H1 (cell line): Measurements from ENCODE around the gene AIM2. TPM values are rescaled to one million over a fixed set of nuclear protein-coding genes. Genes with fewer than 3 reads are reported as not detected.

Experiments used
- CTCF ChIA-PET: fragments of 300-600 bp; sonication (Branson Sonifier 250); formaldehyde crosslinking; loops from one replicate; lab custom pipeline; 2021; ENCODE audit not compliant: partially characterized antibody; lab: Charles Lee
- POLR2A ChIA-PET: fragments of 300-600 bp; sonication (Branson Sonifier 250); formaldehyde crosslinking; loops from one replicate; lab custom pipeline; 2021; ENCODE audit warnings: inconsistent platforms; ENCODE audit not compliant: partially characterized antibody; lab: Charles Lee
- DNase-seq, 2 experiments: peaks; one replicate each; pipeline versions ENCODE4 v3.0.0 to v3.0.0-alpha.2; 2010 to 2022; ENCODE audit warnings: low spot score in 2 of 2, low read depth in 1 of 2, mixed read lengths in 1 of 2
- FAIRE-seq: peaks from 2 replicates; lab custom pipeline; 2011; peaks lifted over from hg19 to GRCh38; lab: Jason Lieb, UNC
- H2AFZ ChIP-seq: 2 replicates; pipeline ENCODE4 v1.8.1; 2012; ENCODE audit warnings: low read length, inconsistent platforms
- H2AK5ac ChIP-seq: 2 replicates; pipeline ENCODE4 v1.6.1; 2013; ENCODE audit warnings: low read depth, low read length
- H2BK120ac ChIP-seq: replicated peaks from 2 replicates; pipeline ENCODE3; 2013; ENCODE audit warnings: low read depth, low read length, inconsistent platforms
- H2BK12ac ChIP-seq: 2 replicates; pipeline ENCODE4 v1.6.1; 2013; ENCODE audit warnings: low read depth, low read length
- H2BK15ac ChIP-seq: 2 replicates; pipeline ENCODE4 v1.6.1; 2013; ENCODE audit warnings: low read length
- H2BK20ac ChIP-seq: 2 replicates; pipeline ENCODE4 v1.6.1; 2013; ENCODE audit warnings: low read length
- H2BK5ac ChIP-seq: 2 replicates; pipeline ENCODE4 v1.6.1; 2013; ENCODE audit warnings: low read depth, low read length
- H3K14ac ChIP-seq: 2 replicates; pipeline ENCODE4 v1.6.1; 2013; ENCODE audit warnings: inconsistent platforms; ENCODE audit not compliant: insufficient read length
- H3K18ac ChIP-seq: 2 replicates; pipeline ENCODE4 v1.6.1; 2013; ENCODE audit warnings: low read length; ENCODE audit errors: extremely low read depth
- H3K23ac ChIP-seq: 2 replicates; pipeline ENCODE4 v1.6.1; 2013; ENCODE audit warnings: inconsistent platforms; ENCODE audit not compliant: insufficient read length
- H3K23me2 ChIP-seq: 2 replicates; pipeline ENCODE4 v1.6.1; 2013; ENCODE audit warnings: low read depth, low read length
- H3K27ac ChIP-seq: 2 replicates; pipeline ENCODE4 v1.6.1; 2011; ENCODE audit warnings: low read depth, low read length, inconsistent platforms
- H3K27me3 ChIP-seq, 4 experiments: replicated peaks in 1 of 4; 1 replicate in 1 of 4; 2 replicates in 3 of 4; pipeline versions ENCODE4 v1.6.1 to v1.8.1; 2011 to 2013; ENCODE audit warnings: low read length in 3 of 4, mild to moderate bottlenecking in 3 of 4, inconsistent platforms in 2 of 4, mixed read lengths in 2 of 4, moderate library complexity in 1 of 4; ENCODE audit not compliant: control insufficient read depth in 3 of 4, insufficient read depth in 3 of 4; ENCODE audit errors: extremely low read depth in 1 of 4
- H3K36me3 ChIP-seq, 4 experiments: 2 replicates each; pipeline versions ENCODE4 v1.6.1 to v1.8.1; 2011 to 2013; ENCODE audit warnings: mild to moderate bottlenecking in 4 of 4, low read length in 3 of 4, moderate library complexity in 2 of 4, control low read depth in 1 of 4, inconsistent platforms in 1 of 4; ENCODE audit not compliant: insufficient read depth in 4 of 4, control insufficient read depth in 2 of 4
- H3K4ac ChIP-seq: replicated peaks from 2 replicates; pipeline ENCODE3; 2013; ENCODE audit warnings: low read length, low read depth, mixed read lengths, inconsistent platforms; ENCODE audit not compliant: insufficient read length
- H3K4me1 ChIP-seq, 4 experiments: replicated peaks in 1 of 4; 1 replicate in 1 of 4; 2 replicates in 3 of 4; pipeline versions ENCODE4 v1.6.1 to v1.8.1; 2011 to 2013; ENCODE audit warnings: low read length in 3 of 4, inconsistent platforms in 2 of 4, mixed read lengths in 1 of 4; ENCODE audit not compliant: insufficient read depth in 4 of 4, control insufficient read depth in 3 of 4
- H3K4me2 ChIP-seq, 2 experiments: 2 replicates each; pipeline versions ENCODE4 v1.6.1 to v1.8.1; 2011 to 2013; ENCODE audit warnings: low read depth in 2 of 2, low read length in 2 of 2, control low read depth in 1 of 2, inconsistent platforms in 1 of 2, mild to moderate bottlenecking in 1 of 2; ENCODE audit not compliant: insufficient read depth in 1 of 2
- H3K4me3 ChIP-seq, 4 experiments: fragments of 200-600, 300-600 bp in 1 of 4; sonication (generic), shearing (Covaris generic), sonication (Bioruptor Twin) in 1 of 4; 2 replicates each; pipeline versions ENCODE4 v1.5.1 to v1.8.1; 2011 to 2016; ENCODE audit warnings: low read length in 4 of 4, low read depth in 3 of 4, control low read depth in 2 of 4, inconsistent platforms in 2 of 4, mild to moderate bottlenecking in 2 of 4, mixed read lengths in 1 of 4, moderate library complexity in 1 of 4; ENCODE audit not compliant: insufficient read depth in 2 of 4; ENCODE audit errors: extremely low read depth in 1 of 4
- H3K56ac ChIP-seq: replicated peaks from 2 replicates; pipeline ENCODE3; 2013; ENCODE audit warnings: low read depth, mild to moderate bottlenecking, mixed read lengths, low read length, inconsistent platforms; ENCODE audit not compliant: insufficient read length
- H3K79me1 ChIP-seq: 2 replicates; pipeline ENCODE4 v1.6.1; 2013; ENCODE audit warnings: low read depth, low read length, control low read depth
- H3K79me2 ChIP-seq, 2 experiments: 2 replicates each; pipeline versions ENCODE4 v1.6.1 to v1.8.1; 2012 to 2013; ENCODE audit warnings: low read length in 2 of 2, mild to moderate bottlenecking in 2 of 2, inconsistent platforms in 1 of 2; ENCODE audit not compliant: insufficient read depth in 2 of 2, control insufficient read depth in 1 of 2
- H3K9ac ChIP-seq, 4 experiments: replicated peaks in 1 of 4; 1 replicate in 1 of 4; 2 replicates in 3 of 4; pipeline versions ENCODE4 v1.6.1 to v1.8.1; 2011 to 2013; ENCODE audit warnings: low read depth in 3 of 4, low read length in 3 of 4, control low read depth in 2 of 4, mild to moderate bottlenecking in 2 of 4, moderate library complexity in 2 of 4, inconsistent platforms in 1 of 4; ENCODE audit errors: extremely low read depth in 1 of 4
- H3K9me3 ChIP-seq, 2 experiments: 2 replicates each; pipeline versions ENCODE4 v1.6.1 to v1.8.1; 2012 to 2013; ENCODE audit warnings: mild to moderate bottlenecking in 2 of 2, moderate library complexity in 2 of 2, control low read depth in 1 of 2, inconsistent platforms in 1 of 2, low read depth in 1 of 2, low read length in 1 of 2, mixed read lengths in 1 of 2; ENCODE audit not compliant: insufficient read depth in 2 of 2
- H4K20me1 ChIP-seq, 2 experiments: replicated peaks in 1 of 2; 2 replicates each; pipeline versions ENCODE3 to v1.8.1; 2011 to 2013; ENCODE audit warnings: inconsistent platforms in 2 of 2, low read length in 2 of 2, mild to moderate bottlenecking in 1 of 2; ENCODE audit not compliant: insufficient read depth in 2 of 2, control insufficient read depth in 1 of 2
- H4K5ac ChIP-seq: 2 replicates; pipeline ENCODE4 v1.6.1; 2013; ENCODE audit warnings: low read length, low read depth, mixed read lengths, inconsistent platforms; ENCODE audit not compliant: insufficient read length
- H4K8ac ChIP-seq: 2 replicates; pipeline ENCODE4 v1.8.0; 2013; ENCODE audit warnings: mild to moderate bottlenecking, moderate library complexity, low read length, inconsistent platforms; ENCODE audit not compliant: insufficient read depth; ENCODE audit errors: extremely low read depth
- H4K91ac ChIP-seq: replicated peaks from 2 replicates; pipeline ENCODE3; 2013; ENCODE audit warnings: low read length, mixed read lengths, inconsistent platforms; ENCODE audit not compliant: insufficient read length
- ASH2L ChIP-seq: fragments of 200-600, 300-600 bp; sonication (generic); IDR thresholded peaks from one replicate; pipeline ENCODE4 v1.7.1; 2017; ENCODE audit warnings: low read length
- CBX8 ChIP-seq: fragments of 300-800, 300-1000 bp; sonication (generic); IDR thresholded peaks from 2 replicates; pipeline ENCODE4 v1.7.1; 2016; ENCODE audit warnings: low read depth, low read length, borderline replicate concordance
- CTBP2 ChIP-seq: IDR thresholded peaks from 2 replicates; pipeline ENCODE4 v1.7.0; 2011; ENCODE audit warnings: borderline replicate concordance, mild to moderate bottlenecking, moderate library complexity, mixed read lengths, low read length; ENCODE audit not compliant: insufficient read depth, insufficient read length
- EGR1 ChIP-seq: IDR thresholded peaks from 2 replicates; pipeline ENCODE4 v1.6.1; 2011; ENCODE audit warnings: low read depth, low read length, borderline replicate concordance
- EP300 ChIP-seq, 2 experiments: IDR thresholded peaks; 1 replicate in 1 of 2; 2 replicates in 1 of 2; pipeline ENCODE4 v1.6.1; 2011 to 2012; ENCODE audit warnings: low read depth in 2 of 2, low read length in 2 of 2, mild to moderate bottlenecking in 2 of 2, borderline replicate concordance in 1 of 2, inconsistent platforms in 1 of 2, moderate library complexity in 1 of 2
- GABPA ChIP-seq: IDR thresholded peaks from 2 replicates; pipeline ENCODE4 v1.6.1; 2011; ENCODE audit warnings: mild to moderate bottlenecking, low read length, moderate library complexity, borderline replicate concordance; ENCODE audit not compliant: insufficient read depth
- RFX5 ChIP-seq: IDR thresholded peaks from 2 replicates; pipeline ENCODE4 v1.6.1; 2011; ENCODE audit warnings: low read depth, low read length, improper control_type of control experiment, borderline replicate concordance
- SIN3A ChIP-seq, 2 experiments: IDR thresholded peaks in 1 of 2; conservative IDR thresholded peaks in 1 of 2; 2 replicates each; pipeline ENCODE4 v1.6.1; 2011 to 2012; ENCODE audit warnings: low read length in 2 of 2, improper control_type of control experiment in 1 of 2, low read depth in 1 of 2, mild to moderate bottlenecking in 1 of 2
- WGBS, 2 experiments: shearing (Covaris generic) in 1 of 2; methylation state at CpG; one replicate each; pipeline versions ENCODE4 v1.1.6 to v1.1.7; 2013 to 2015; ENCODE audit warnings: low lambda C conversion rate in 2 of 2, mixed read lengths in 2 of 2, inconsistent platforms in 1 of 2, low coverage in 1 of 2, missing lambda C conversion rate in 1 of 2; ENCODE audit not compliant: insufficient replicate concordance in 2 of 2, insufficient coverage in 1 of 2, insufficient read length in 1 of 2; ENCODE audit errors: extremely low coverage in 1 of 2, missing lambda C conversion rate in 1 of 2; 5-methylcytosine and 5-hydroxymethylcytosine counted together
- polyA plus RNA-seq, 7 experiments: library from polyadenylated mRNA; depleted of rRNA in 3 of 7; stranded (reverse) in 5 of 7; unstranded in 2 of 7; fragments of >200 nt in 5 of 7; fragments of 200-250 nt in 2 of 7; gene quantifications; 1 replicate in 5 of 7; 2 replicates in 1 of 7; 4 replicates in 1 of 7; pipeline versions ENCODE4 v1.2.1 to v1.2.3, GENCODE V29; 2011 to 2013; ENCODE audit warnings: missing spikeins in 2 of 7, mixed read lengths in 2 of 7
- total RNA-seq: library from RNA; stranded (reverse); fragmentation: NEBNext Ultra II Directional; extraction: Animal tissue kit (Norgen Biotek cat#: 25700); gene quantifications from 2 replicates; pipeline ENCODE4 v1.2.1, GENCODE V29; 2021
- TF ChIP-seq, protein P1 (sequence below): IDR thresholded peaks from 2 replicates; pipeline ENCODE4 v1.6.1; 2012; ENCODE audit warnings: inconsistent platforms

The AIM2 gene
- total and polyA plus RNA-seq, 2 of the 8 experiments (the other 6 are each of a cell fraction or from before 2014, with no cell fraction given): 0.21 to 2.1 TPM

DNA sequence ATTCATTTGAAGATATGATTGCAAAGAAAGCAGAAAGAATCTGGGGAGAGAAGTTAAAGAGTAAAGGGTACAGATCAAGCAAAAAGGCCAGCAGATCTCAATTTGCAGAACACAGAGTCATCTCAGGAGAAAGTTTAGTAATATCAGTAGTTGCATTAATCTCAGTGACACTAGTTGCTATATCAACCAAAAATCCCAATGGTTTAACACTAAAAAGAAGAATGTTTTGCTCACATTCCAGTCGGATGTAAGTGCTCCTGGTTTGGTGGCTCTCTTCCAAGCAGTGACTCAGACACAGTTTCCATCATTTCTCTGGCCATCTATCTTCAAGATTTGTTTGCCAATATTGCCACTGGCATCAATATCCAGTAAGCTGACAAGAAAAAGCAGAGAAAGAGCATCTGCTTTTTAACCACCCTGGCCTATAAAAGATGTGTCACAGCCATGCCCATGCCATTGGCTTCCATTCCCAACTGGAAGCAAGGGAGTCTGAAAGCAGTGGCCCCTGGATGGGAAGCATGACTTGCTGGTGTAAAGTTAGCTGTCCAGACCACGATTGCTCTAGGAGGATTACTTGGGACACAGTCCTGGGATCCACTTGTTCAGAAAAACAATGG is 45.5 kb upstream of the AIM2 start:
- H3K4me3 ChIP-seq: no peak overlapping the region
- no peak overlapping the region for H4K91ac ChIP-seq
- H2BK15ac ChIP-seq: no peak overlapping the region
- H3K14ac ChIP-seq: no peak overlapping the region
- no peak for FAIRE-seq
- no peaks in the 10 kb centered on the region for H4K20me1 ChIP-seq
- H2BK20ac ChIP-seq: no peak overlapping the region
- WGBS, 2 experiments: 94% methylated on average over 2 of the region's 2 CpGs; no CpG with 5 or more reads in 1 of the 2 experiments
- H3K4me2 ChIP-seq: no peak overlapping the region
- H2AK5ac ChIP-seq: no peak overlapping the region
- no peak overlapping the region for H3K23ac ChIP-seq
- H2BK5ac ChIP-seq: no peak overlapping the region
- no peak overlapping the region for H2BK12ac ChIP-seq
- no peak overlapping the region for H3K4ac ChIP-seq
- no peak overlapping the region for H4K8ac ChIP-seq
- H3K36me3 ChIP-seq: no peaks in the 10 kb centered on the region
- H3K56ac ChIP-seq: no peak overlapping the region
- no peak overlapping the region for H3K18ac ChIP-seq
- no peak overlapping the region for H2BK120ac ChIP-seq
- peaks cover 0 to 2% (median under 1%) of the 10 kb centered on the region in 4 experiments; a peak in 1 of 7 replicates for H3K4me1 ChIP-seq
- H3K9me3 ChIP-seq: no peaks in the 10 kb centered on the region
- no peaks in the 10 kb centered on the region for H3K79me1 ChIP-seq
- H3K79me2 ChIP-seq: no peaks in the 10 kb centered on the region
- H3K23me2 ChIP-seq: no peaks in the 10 kb centered on the region
- no peak overlapping the region for H3K27ac ChIP-seq
- ChIA-PET CTCF (interaction anchor here (1.1 to 2.8 kb wide), 2 partner anchors 10 to 50 kb away, joined by 4 to 13 read pairs; no protein-coding TSS in a partner anchor), POLR2A (no interaction called here)
- no peak overlapping the region for H4K5ac ChIP-seq
- H2AFZ ChIP-seq: no peak overlapping the region
- H3K27me3 ChIP-seq: no peaks in the 10 kb centered on the region
- TF ChIP-seq CBX8 (no peak), GABPA (no peak), EGR1 (no peak), CTBP2 (no peak), ASH2L (no peak), RFX5 (no peak), EP300 (IDR thresholded peaks at IDR 0.05; ENCODE audit: borderline replicate concordance in 1 of 2, low read depth in 2 of 2, low read length in 2 of 2) (no peak), SIN3A (conservative IDR thresholded peaks at IDR 0.05 in 1 of 2, IDR thresholded peaks at IDR 0.05 in 1 of 2; ENCODE audit: low read depth in 1 of 2, low read length in 2 of 2) (no peak)
- TF ChIP-seq, protein P1, sequence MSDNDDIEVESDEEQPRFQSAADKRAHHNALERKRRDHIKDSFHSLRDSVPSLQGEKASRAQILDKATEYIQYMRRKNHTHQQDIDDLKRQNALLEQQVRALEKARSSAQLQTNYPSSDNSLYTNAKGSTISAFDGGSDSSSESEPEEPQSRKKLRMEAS: no peak
- no peak overlapping the region for H3K9ac ChIP-seq
- no peak for DNase-seq
